HCT116 (cell line): ENCODE measurements around the gene KLHL15. TPM values are rescaled to one million over a fixed set of nuclear protein-coding genes. Genes with fewer than 3 reads are reported as not detected.

Source experiments
- ATAC-seq: fragments of 200-7000 bp; cut with Tn5 transposase; 2 replicates; pipeline ENCODE4 v1.9.1; 2020; ENCODE audit warnings: mild to moderate bottlenecking, moderate library complexity
- BruUV-seq: library from RNA; stranded (reverse); fragments of 400-500 nt; replicated peaks from 2 replicates; lab custom pipeline; 2021; lab: Mats Ljungman, UMichigan
- CTCF ChIA-PET: fragments of 300-600 bp; sonication (Branson Sonifier 250); formaldehyde crosslinking; loops from one replicate; lab custom pipeline; 2021; ENCODE audit warnings: antibody characterized with exemption; lab: Charles Lee
- POLR2A ChIA-PET: fragments of 300-600, 350-600 bp; sonication (Branson Sonifier 250); formaldehyde crosslinking; loops from one replicate; lab custom pipeline; 2021; ENCODE audit warnings: antibody characterized with exemption; lab: Charles Lee
- RAD21 ChIA-PET, 2 experiments: fragments of 300-600 bp; sonication (Branson Sonifier 250); formaldehyde crosslinking; loops; one replicate each; lab custom pipeline; 2023; ENCODE audit warnings: low total read pairs in 2 of 2; ENCODE audit not compliant: uncharacterized antibody in 2 of 2, unreplicated experiment in 2 of 2, low non-redundant PET in 1 of 2; lab: Charles Lee
- DNase-seq: peaks from one replicate; pipeline ENCODE4 v3.0.0-alpha.2; 2010; ENCODE audit warnings: low read depth, low spot score
- H2AFZ ChIP-seq: fragments of 200-600 bp; shearing (Covaris generic), sonication (generic); 2 replicates; pipeline ENCODE4 v1.6.1; 2017; ENCODE audit warnings: low read depth, mixed run types, mixed read lengths, antibody characterized with exemption, low read length; ENCODE audit not compliant: poor library complexity, severe bottlenecking
- H3K27ac ChIP-seq: 2 replicates; pipeline ENCODE4 v1.5.1; 2012; ENCODE audit warnings: low read depth, low read length
- H3K27me3 ChIP-seq: fragments of 200-600 bp; sonication (generic); 2 replicates; pipeline ENCODE4 v1.6.1; 2016; ENCODE audit warnings: mixed run types, low read length, mixed read lengths; ENCODE audit not compliant: insufficient read depth
- H3K36me3 ChIP-seq, 2 experiments: fragments of 200-500 bp in 1 of 2; fragments of 200-600 bp in 1 of 2; sonication (Bioruptor generic) in 1 of 2; sonication (generic) in 1 of 2; 2 replicates each; pipeline versions ENCODE4 v1.5.1 to v1.6.1; 2014 to 2016; ENCODE audit warnings: low read length in 2 of 2, inconsistent platforms in 1 of 2, mixed read lengths in 1 of 2, mixed run types in 1 of 2; ENCODE audit not compliant: insufficient read depth in 2 of 2, control insufficient read depth in 1 of 2
- H3K4me1 ChIP-seq, 2 experiments: fragments of 200-600 bp in 1 of 2; sonication (generic) in 1 of 2; 2 replicates each; pipeline versions ENCODE4 v1.5.1 to v1.6.1; 2012 to 2017; ENCODE audit warnings: low read length in 2 of 2, inconsistent platforms in 1 of 2, mild to moderate bottlenecking in 1 of 2, mixed read lengths in 1 of 2, mixed run types in 1 of 2, moderate library complexity in 1 of 2; ENCODE audit not compliant: insufficient read depth in 2 of 2, control insufficient read depth in 1 of 2
- H3K4me2 ChIP-seq: fragments of 200-600 bp; sonication (generic); 2 replicates; pipeline ENCODE4 v1.6.1; 2017; ENCODE audit warnings: mixed run types, low read length, mixed read lengths
- H3K4me3 ChIP-seq, 2 experiments: fragments of 200-600 bp in 1 of 2; sonication (generic) in 1 of 2; replicated peaks in 1 of 2; 2 replicates each; pipeline ENCODE4 v1.5.1; 2011 to 2016; ENCODE audit warnings: low read length in 2 of 2, control low read depth in 1 of 2, low read depth in 1 of 2, mild to moderate bottlenecking in 1 of 2, mixed read lengths in 1 of 2, mixed run types in 1 of 2
- H3K79me2 ChIP-seq: fragments of 200-600 bp; sonication (generic); 2 replicates; pipeline ENCODE4 v1.6.1; 2017; ENCODE audit warnings: mild to moderate bottlenecking, mixed run types, low read length, moderate library complexity, mixed read lengths; ENCODE audit not compliant: insufficient read depth
- H3K9ac ChIP-seq: fragments of 200-600 bp; sonication (generic); 2 replicates; pipeline ENCODE4 v1.6.1; 2016; ENCODE audit warnings: low read length, mixed read lengths
- H3K9me2 ChIP-seq: fragments of 200-600 bp; sonication (generic), shearing (Covaris generic); 2 replicates; pipeline ENCODE4 v1.6.1; 2017; ENCODE audit warnings: mixed run types, mild to moderate bottlenecking, moderate library complexity; ENCODE audit not compliant: insufficient read depth
- H3K9me3 ChIP-seq, 2 experiments: fragments of 200-500 bp in 1 of 2; fragments of 200-600 bp in 1 of 2; sonication (Bioruptor generic) in 1 of 2; sonication (generic) in 1 of 2; 2 replicates each; pipeline ENCODE4 v1.6.1; 2014 to 2017; ENCODE audit warnings: low read length in 2 of 2, mixed read lengths in 2 of 2, inconsistent platforms in 1 of 2, low read depth in 1 of 2, mild to moderate bottlenecking in 1 of 2, mixed run types in 1 of 2, moderate library complexity in 1 of 2; ENCODE audit not compliant: control insufficient read depth in 1 of 2, insufficient read depth in 1 of 2
- H4K20me1 ChIP-seq: fragments of 200-600 bp; sonication (generic), shearing (Covaris generic); 2 replicates; pipeline ENCODE4 v1.6.1; 2017; ENCODE audit warnings: mixed run types, mild to moderate bottlenecking, moderate library complexity; ENCODE audit not compliant: insufficient read depth
- CEBPB ChIP-seq: IDR thresholded peaks from 2 replicates; pipeline ENCODE4 v1.6.1; 2012; ENCODE audit warnings: low read depth
- ELF1 ChIP-seq: IDR thresholded peaks from 2 replicates; pipeline ENCODE4 v1.6.1; 2012; ENCODE audit warnings: low read depth, borderline replicate concordance
- EZH2 ChIP-seq: fragments of 200-600 bp; sonication (generic); IDR thresholded peaks from 2 replicates; pipeline ENCODE4 v1.6.1; 2017; ENCODE audit warnings: antibody characterized with exemption, mixed run types
- JUND ChIP-seq: IDR thresholded peaks from 2 replicates; pipeline ENCODE4 v1.6.1; 2012
- SIN3A ChIP-seq: IDR thresholded peaks from 2 replicates; pipeline ENCODE4 v1.6.1; 2012; ENCODE audit warnings: low read depth
- TCF7L2 ChIP-seq: IDR thresholded peaks from 2 replicates; pipeline ENCODE4 v1.7.0; 2011; ENCODE audit warnings: borderline replicate concordance, inconsistent platforms; ENCODE audit not compliant: insufficient read depth, insufficient read length; ENCODE audit errors: extremely low read depth
- intact Hi-C: fragments of 100-400 bp; cut with micrococcal nuclease; formaldehyde crosslinking; loops from 2 replicates; pipeline ENCODE4 v1.10.0; 2022
- total RNA-seq: library from RNA; stranded (reverse); gene quantifications from one replicate; pipeline ENCODE4 v1.2.1, GENCODE V29; 2021; ENCODE audit not compliant: unreplicated experiment
- TF ChIP-seq, protein P1 (sequence below): IDR thresholded peaks from 2 replicates; pipeline ENCODE4 v1.6.1; 2012
- TF ChIP-seq, protein P2 (sequence below): IDR thresholded peaks from 2 replicates; pipeline ENCODE4 v1.6.1; 2012
- TF ChIP-seq, protein P3 (sequence below), 3 experiments: fragments of 200-600 bp in 1 of 3; sonication (generic) in 1 of 3; IDR thresholded peaks in 2 of 3; conservative IDR thresholded peaks in 1 of 3; 2 replicates each; pipeline ENCODE4 v1.5.1; 2012 to 2017; ENCODE audit warnings: low read depth in 2 of 3, low read length in 2 of 3, antibody characterized with exemption in 1 of 3, borderline replicate concordance in 1 of 3, control low read depth in 1 of 3, mild to moderate bottlenecking in 1 of 3, mixed read lengths in 1 of 3, mixed run types in 1 of 3, moderate library complexity in 1 of 3; ENCODE audit not compliant: insufficient read depth in 1 of 3

Gene KLHL15
- total RNA-seq, 1 experiment from 2014 or later, result 10.1 TPM

DNA sequence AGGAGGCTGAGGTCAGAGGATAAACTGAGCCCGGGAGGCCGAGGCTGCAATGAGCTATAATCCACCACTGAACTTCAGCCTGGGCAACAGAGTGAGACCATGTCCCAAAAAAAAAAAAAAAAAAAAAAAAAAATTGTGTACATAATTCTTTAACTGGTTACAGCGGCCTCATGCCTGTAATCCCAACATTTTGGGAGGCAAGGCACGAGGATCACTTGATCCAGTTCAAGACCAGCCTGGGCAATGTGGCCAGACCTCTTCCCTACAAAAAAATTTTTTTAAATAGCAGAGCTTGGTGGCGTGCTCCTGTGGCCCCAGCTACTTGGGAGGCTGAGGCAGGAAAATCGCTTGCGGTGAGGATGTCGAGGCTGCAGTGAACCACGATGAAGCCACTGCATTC, 9.3 kb downstream of the KLHL15 start:
- Histone ChIP-seq H3K4me2 (no peak overlapping the region), H3K27me3 (no peaks in the 10 kb centered on the region), H3K27ac (no peak overlapping the region), H3K4me3 (no peak overlapping the region), H4K20me1 (no peaks in the 10 kb centered on the region), H2AFZ (no peak overlapping the region), H3K36me3 (no peaks in the 10 kb centered on the region; a peak in 1 of 4 replicates), H3K9me2 (no peaks in the 10 kb centered on the region), H3K9me3 (no peaks in the 10 kb centered on the region), H3K79me2 (peaks cover 77% of the 10 kb centered on the region), H3K4me1 (no peaks in the 10 kb centered on the region), H3K9ac (no peak overlapping the region)
- ChIA-PET CTCF (no interaction called here), POLR2A (no interaction called here), RAD21 (no interaction called here)
- TF ChIP-seq ELF1 (no peak), JUND (no peak), TCF7L2 (no peak), EZH2 (no peak), CEBPB (no peak), SIN3A (no peak)
- TF ChIP-seq, protein P1, sequence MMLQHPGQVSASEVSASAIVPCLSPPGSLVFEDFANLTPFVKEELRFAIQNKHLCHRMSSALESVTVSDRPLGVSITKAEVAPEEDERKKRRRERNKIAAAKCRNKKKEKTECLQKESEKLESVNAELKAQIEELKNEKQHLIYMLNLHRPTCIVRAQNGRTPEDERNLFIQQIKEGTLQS, result no peak
- TF ChIP-seq, protein P2, sequence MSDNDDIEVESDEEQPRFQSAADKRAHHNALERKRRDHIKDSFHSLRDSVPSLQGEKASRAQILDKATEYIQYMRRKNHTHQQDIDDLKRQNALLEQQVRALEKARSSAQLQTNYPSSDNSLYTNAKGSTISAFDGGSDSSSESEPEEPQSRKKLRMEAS, result no peak
- TF ChIP-seq, protein P3, sequence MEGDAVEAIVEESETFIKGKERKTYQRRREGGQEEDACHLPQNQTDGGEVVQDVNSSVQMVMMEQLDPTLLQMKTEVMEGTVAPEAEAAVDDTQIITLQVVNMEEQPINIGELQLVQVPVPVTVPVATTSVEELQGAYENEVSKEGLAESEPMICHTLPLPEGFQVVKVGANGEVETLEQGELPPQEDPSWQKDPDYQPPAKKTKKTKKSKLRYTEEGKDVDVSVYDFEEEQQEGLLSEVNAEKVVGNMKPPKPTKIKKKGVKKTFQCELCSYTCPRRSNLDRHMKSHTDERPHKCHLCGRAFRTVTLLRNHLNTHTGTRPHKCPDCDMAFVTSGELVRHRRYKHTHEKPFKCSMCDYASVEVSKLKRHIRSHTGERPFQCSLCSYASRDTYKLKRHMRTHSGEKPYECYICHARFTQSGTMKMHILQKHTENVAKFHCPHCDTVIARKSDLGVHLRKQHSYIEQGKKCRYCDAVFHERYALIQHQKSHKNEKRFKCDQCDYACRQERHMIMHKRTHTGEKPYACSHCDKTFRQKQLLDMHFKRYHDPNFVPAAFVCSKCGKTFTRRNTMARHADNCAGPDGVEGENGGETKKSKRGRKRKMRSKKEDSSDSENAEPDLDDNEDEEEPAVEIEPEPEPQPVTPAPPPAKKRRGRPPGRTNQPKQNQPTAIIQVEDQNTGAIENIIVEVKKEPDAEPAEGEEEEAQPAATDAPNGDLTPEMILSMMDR (IDR thresholded peaks at IDR 0.05 in 2 of 3, conservative IDR thresholded peaks at IDR 0.05 in 1 of 3; ENCODE audit: borderline replicate concordance in 1 of 3, insufficient read depth in 1 of 3, low read depth in 2 of 3, low read length in 2 of 3), result no peak
- BruUV-seq, result no TSS peak
- ATAC-seq (no peak), DNase-seq (no peak)
- intact Hi-C loops, result no loop called here
